ENCODE data around the gene SNTN.

Gene SNTN

DNA sequence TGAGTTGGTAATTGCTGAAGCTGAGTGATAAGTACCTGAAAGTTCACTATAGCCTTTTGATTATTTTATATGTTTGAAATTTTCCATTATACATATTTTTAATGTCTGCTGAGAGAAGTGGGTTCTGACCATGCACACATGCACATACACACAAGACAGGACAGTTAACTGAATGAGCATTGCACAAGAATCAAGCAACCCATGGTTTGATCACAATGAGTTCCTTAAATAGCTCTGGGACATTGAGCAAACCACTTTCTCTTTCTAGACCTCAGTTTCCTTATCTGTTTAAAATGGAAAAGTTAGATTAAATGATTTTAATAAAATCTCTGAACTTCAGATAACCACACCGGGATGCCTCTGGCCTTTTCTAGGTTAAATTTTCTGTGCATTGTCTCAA lies 26.7 kb downstream of the SNTN start:
- DNase-seq = no peak

DNA sequence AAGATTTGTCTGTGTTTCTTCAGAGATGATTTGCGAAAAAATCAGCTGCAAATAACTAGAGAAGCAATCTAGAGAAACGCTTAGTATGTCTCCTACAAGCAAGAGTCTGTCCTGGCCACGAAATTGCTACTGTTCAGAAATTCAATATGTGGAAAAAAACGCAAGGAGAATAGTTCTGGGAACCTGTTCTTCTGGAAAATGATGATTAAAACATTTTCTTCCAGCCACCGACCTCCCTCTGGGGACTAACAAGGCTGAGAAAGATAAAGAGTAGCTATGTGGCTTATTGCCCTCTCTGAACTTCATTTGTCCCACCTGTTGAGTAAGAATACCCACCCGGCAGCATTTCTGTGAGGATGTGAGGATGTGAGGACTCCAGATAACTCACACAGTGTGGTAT lies 31.6 kb downstream of the SNTN start:
- DNase-seq = no peak

DNA sequence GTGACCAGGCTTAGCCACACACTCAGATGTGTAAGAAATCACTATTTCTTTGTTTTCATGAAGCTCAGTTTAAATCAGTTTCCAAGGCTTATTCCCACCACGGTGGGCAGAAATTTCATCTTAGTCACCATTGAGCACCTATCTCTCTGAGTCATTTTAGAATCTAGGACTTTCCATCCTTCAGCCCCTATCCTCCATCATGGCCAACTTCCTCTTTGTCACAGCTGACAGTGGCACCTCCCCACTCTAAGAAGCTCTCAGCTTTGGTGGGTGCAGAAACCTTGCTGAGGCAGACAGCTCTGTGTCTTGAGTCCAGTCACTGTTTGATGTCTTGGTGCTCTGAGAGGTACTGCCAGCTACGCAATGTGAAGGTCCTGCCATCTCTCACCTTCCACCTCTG lies 32.9 kb downstream of the SNTN start:
- DNase-seq = no peak

DNA sequence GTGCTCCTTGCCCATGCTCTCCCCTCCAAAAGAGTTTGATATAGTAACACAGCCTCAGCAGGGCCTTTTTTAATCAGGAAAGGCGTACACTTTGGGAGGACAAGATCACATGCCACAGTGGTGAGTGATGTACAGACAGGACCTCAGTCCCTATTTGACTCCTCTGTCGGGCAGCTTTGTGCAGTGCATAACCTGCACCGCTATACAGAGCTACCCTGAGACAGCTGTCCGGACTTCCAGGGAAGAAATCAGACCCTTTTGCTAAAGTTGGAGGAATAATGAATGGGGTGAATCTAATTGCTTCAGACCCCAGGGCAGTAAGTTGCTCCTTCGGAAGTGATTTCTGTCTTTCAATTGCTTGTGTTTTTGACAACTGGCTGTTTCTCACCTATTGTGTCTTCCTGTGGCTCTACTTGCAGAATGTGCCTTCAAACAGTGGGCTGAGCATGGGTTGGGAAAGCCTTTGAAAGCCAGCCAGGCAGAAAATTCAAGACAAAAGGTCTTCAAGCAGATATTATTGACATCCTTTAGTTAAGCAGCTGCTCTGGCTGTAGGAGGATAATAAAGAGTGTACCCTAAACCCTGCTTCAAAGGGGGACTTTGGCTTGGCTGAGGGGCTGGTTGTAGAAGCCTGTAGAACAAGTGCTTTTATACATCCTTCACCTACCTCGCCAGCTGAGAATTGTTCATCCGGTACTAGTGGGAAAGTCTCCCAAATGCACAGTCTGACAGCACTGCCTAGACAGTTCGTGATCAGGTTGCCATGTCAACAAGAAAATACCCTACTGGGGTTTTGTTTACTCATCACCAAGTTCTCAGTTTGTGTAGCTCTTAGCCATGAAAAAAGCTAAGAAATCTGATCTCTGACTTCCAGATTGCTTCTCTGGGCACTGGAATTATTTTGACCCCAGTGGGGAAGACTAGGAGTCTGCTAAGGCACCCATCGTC lies 35.1 kb downstream of the SNTN start:
- no peak for DNase-seq

DNA sequence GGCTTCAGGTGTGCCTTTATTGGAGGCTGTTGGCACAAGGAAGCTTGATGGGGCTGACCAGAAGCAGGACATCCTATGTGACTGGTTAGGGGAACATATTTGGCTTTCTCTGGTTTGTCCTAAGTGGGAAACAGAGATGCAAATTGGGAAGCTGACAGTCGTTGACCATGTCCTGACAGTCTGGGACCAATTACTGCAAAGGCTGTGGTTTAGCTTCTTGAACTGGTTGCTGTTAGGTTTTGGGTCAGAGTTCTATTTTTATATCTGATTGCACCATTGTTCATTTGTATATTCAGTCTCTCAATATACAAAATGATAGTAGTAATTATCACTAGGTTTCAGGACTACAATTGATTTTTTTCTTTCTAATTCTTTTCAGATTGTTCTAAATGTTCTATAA lies 36.8 kb downstream of the SNTN start:
- DNase-seq = no peak

DNA sequence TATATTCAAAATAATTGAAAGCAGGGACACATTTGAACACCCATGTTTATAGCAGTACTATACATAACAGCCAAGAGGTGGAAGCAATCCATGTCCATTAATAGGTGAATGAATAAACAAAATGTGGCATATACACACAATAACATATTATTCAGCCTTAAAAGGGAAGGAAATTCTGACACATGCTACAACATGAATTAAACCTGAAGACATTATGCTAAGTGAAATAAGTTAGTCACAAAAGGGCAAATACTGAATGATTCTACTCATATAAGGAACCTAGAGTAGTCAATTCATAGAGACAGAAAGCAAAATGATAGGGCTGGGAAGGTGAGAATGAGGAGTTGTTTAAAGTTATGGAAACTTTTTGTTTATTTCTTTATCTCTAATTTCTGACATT lies 40.9 kb downstream of the SNTN start:
- DNase-seq = no peak

DNA sequence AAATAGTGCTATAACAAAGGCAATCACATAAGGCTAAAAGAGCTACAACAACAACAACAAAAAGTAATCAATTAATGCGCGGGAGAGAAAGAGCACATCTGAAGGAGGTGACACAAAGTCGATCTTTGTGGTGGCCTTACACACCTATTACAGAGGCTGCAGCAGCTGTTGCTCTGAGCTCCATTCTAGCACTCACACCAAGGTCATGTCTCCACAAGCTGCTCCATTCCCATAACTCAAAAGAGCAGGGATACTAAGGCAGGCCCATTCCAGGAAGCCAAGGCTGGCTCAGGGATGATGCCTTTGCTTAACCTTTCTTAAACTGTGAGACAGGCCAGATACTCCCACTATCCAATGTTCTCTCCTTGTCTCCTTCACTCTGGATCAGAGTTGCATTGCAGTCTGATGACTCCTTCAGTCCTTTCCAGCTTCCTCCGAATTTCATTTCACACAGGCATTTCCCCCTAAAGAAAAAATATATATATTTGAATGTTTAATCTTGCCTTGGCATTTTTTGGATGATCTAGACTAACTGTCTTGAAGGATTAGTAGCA lies 52.7 kb downstream of the SNTN start:
- DNase-seq = no peak

DNA sequence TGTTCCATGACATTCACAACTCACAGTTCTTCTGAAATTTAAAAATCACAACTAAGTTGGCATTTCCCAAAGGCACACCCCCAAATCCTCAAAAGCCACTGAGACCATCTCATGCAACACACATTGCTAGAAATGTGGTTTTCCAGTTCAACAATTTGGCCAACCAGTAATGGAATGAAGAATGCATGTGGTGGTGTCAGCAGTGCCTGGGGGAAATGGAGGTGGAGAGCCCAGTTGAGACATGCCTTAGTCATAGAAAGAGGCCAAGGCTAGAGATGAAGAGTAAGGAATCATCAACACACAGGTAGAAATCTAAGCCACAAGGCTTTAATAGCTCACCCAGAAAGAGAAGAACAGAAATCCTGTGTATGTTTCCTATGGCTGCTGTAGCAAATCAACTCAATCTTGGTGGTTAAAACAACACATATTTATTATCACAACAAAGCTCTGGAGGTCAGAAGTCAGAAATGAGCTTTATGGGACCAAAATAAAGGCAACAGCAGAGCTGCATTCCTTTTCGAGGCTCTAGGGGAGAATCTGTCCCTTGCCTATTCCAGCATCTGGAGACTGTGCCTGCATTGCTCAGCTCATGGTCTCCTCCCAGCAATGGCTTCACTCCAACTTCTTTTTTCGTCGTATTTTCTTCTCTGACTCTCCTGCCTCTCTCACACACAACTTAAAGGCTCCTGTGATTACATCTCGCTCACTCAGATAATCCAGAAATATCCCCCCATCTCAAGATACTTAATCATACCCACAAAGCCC lies 54.0 kb downstream of the SNTN start:
- no peak for DNase-seq

DNA sequence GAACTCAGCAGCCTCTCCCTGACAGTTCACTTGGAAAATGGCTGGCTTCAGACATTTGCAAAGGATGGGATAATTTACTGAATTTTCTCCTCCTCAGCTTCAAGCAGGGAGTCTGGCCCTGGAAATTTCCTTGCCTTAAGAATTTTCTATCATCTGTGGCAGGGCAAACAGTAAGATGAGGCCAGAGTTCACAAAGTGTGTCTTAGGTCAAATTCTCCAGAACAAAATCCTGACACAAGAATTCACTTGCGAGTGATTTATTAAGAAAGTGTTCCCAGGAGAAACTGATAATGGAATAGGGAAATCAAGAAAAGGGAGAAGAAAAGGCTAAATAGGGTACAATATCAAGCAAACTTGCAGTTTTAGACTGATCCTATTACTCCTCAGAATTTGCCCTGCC lies 55.3 kb downstream of the SNTN start:
- no peak for DNase-seq

DNA sequence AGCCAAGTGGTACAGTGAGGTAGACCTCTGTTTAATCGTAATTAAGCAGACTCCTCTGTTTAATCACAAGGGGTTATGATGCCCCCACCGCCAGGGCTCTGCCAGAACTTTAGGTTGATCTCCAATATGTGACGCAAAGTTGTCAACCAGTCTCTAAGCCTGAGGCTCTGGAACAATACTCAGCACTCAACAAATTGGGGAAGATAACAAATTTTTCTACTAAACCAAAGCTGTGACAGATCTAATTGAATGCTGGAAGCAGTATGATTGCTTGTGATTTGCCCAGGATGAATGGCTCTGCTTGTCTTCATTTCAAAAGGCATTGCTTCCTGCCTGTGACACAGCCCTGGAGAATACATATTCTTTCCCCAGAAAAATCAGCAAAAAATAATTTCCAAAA lies 57.1 kb downstream of the SNTN start:
- no peak for DNase-seq

Measured in central memory CD4-positive, alpha-beta T cell (primary cell).